SK-N-SH (cell line): ENCODE results near the gene SMARCD1. TPM values are rescaled to one million over a fixed set of nuclear protein-coding genes. Genes with fewer than 3 reads are reported as not detected.
A peak's percentile ranks its signal among the peaks of the same experiment; 100 is the strongest.

Experiments used
- CTCF ChIA-PET: fragments of 300-600, 350-600 bp; formaldehyde crosslinking; extraction: SDS; loops from one replicate; lab custom pipeline; 2021; lab: Yijun Ruan, JAX
- POLR2A ChIA-PET: fragments of 350-600 bp; sonication (Branson Sonifier 250); formaldehyde crosslinking; extraction: SDS; loops from one replicate; lab custom pipeline; 2020; ENCODE audit warnings: antibody characterized with exemption, inconsistent platforms; lab: Yijun Ruan, JAX
- DNase-seq: peaks from one replicate; pipeline ENCODE4 v3.0.0; 2012
- H2AFZ ChIP-seq: fragments of 200-600 bp; sonication (generic); 2 replicates; pipeline ENCODE4 v1.8.1; 2016; ENCODE audit warnings: antibody characterized with exemption, mild to moderate bottlenecking, low read depth
- H3F3A ChIP-seq: fragments of 200-600 bp; sonication (generic); replicated peaks from 2 replicates; pipeline ENCODE3; 2016; ENCODE audit warnings: antibody characterized with exemption, mild to moderate bottlenecking; ENCODE audit not compliant: insufficient read depth
- H3K27ac ChIP-seq, 2 experiments: fragments of 200-500 bp in 1 of 2; fragments of 200-600 bp in 1 of 2; sonication (Bioruptor generic) in 1 of 2; sonication (generic), shearing (Covaris generic) in 1 of 2; 2 replicates each; pipeline versions ENCODE4 v1.5.1 to v1.6.1; 2014 to 2016; ENCODE audit warnings: low read depth in 2 of 2, inconsistent platforms in 1 of 2, low read length in 1 of 2, mild to moderate bottlenecking in 1 of 2, mixed read lengths in 1 of 2
- H3K27me3 ChIP-seq: fragments of 200-600 bp; sonication (generic), shearing (Covaris generic); 2 replicates; pipeline ENCODE4 v1.6.1; 2016; ENCODE audit warnings: mixed run types; ENCODE audit not compliant: insufficient read depth
- H3K36me3 ChIP-seq, 2 experiments: fragments of 200-500 bp in 1 of 2; fragments of 200-600 bp in 1 of 2; sonication (Bioruptor generic) in 1 of 2; sonication (generic) in 1 of 2; replicated peaks in 1 of 2; 2 replicates each; pipeline versions ENCODE3 to v1.5.1; 2014 to 2016; ENCODE audit warnings: low read length in 1 of 2, mild to moderate bottlenecking in 1 of 2; ENCODE audit not compliant: insufficient read depth in 2 of 2, control insufficient read depth in 1 of 2
- H3K4me1 ChIP-seq, 2 experiments: fragments of 200-500 bp in 1 of 2; fragments of 200-600 bp in 1 of 2; sonication (Bioruptor generic) in 1 of 2; sonication (generic), shearing (Covaris generic) in 1 of 2; 2 replicates each; pipeline versions ENCODE4 v1.5.1 to v1.6.1; 2014 to 2016; ENCODE audit warnings: low read depth in 1 of 2, low read length in 1 of 2, mixed run types in 1 of 2; ENCODE audit not compliant: insufficient read depth in 2 of 2, control insufficient read depth in 1 of 2
- H3K4me2 ChIP-seq: fragments of 200-600 bp; sonication (generic), shearing (Covaris generic); 2 replicates; pipeline ENCODE4 v1.6.1; 2017; ENCODE audit warnings: mixed run types
- H3K4me3 ChIP-seq, 2 experiments: fragments of 200-500 bp in 1 of 2; fragments of 200-600 bp in 1 of 2; sonication (Bioruptor generic) in 1 of 2; sonication (generic), shearing (Covaris generic) in 1 of 2; 2 replicates each; pipeline versions ENCODE4 v1.5.1 to v1.8.1; 2014 to 2016; ENCODE audit warnings: low read depth in 2 of 2, inconsistent platforms in 1 of 2, low read length in 1 of 2, mild to moderate bottlenecking in 1 of 2, mixed read lengths in 1 of 2, moderate library complexity in 1 of 2
- H3K79me2 ChIP-seq: fragments of 200-600 bp; sonication (generic); 2 replicates; pipeline ENCODE4 v1.8.1; 2017; ENCODE audit warnings: mild to moderate bottlenecking; ENCODE audit not compliant: insufficient read depth
- H3K9ac ChIP-seq: fragments of 200-600 bp; sonication (generic); 2 replicates; pipeline ENCODE4 v1.6.1; 2017; ENCODE audit warnings: mixed run types
- H3K9me2 ChIP-seq: fragments of 200-600 bp; sonication (generic); 2 replicates; pipeline ENCODE4 v1.6.1; 2017; ENCODE audit warnings: mixed run types
- H3K9me3 ChIP-seq: fragments of 200-600 bp; sonication (generic); 2 replicates; pipeline ENCODE4 v1.6.1; 2017; ENCODE audit warnings: mixed run types, mild to moderate bottlenecking, moderate library complexity
- H4K20me1 ChIP-seq: fragments of 200-600 bp; sonication (generic); 2 replicates; pipeline ENCODE4 v1.6.1; 2017; ENCODE audit warnings: mild to moderate bottlenecking, mixed run types; ENCODE audit not compliant: insufficient read depth
- CHD2 ChIP-seq: fragments of 150-350 bp; IDR thresholded peaks from 2 replicates; pipeline ENCODE4 v1.6.1; 2018; ENCODE audit warnings: low read length; ENCODE audit not compliant: partially characterized antibody
- CTCF ChIP-seq: fragments of 200-600 bp; sonication (generic); IDR thresholded peaks from 2 replicates; pipeline ENCODE4 v1.6.1; 2017; ENCODE audit warnings: antibody characterized with exemption, mild to moderate bottlenecking, moderate library complexity
- EP300 ChIP-seq, 2 experiments: IDR thresholded peaks; 2 replicates each; pipeline versions ENCODE4 v1.4.0 to v1.6.1; 2012; ENCODE audit warnings: borderline replicate concordance in 1 of 2, low read depth in 1 of 2, low read length in 1 of 2
- FOSL2 ChIP-seq: IDR thresholded peaks from 2 replicates; pipeline ENCODE4 v1.4.0; 2012; ENCODE audit warnings: low read depth, mild to moderate bottlenecking, moderate library complexity, borderline replicate concordance
- FOXJ3 ChIP-seq: sonication (generic); formaldehyde crosslinking; IDR thresholded peaks from 2 replicates; pipeline ENCODE4 v1.5.1; 2020; ENCODE audit warnings: mild to moderate bottlenecking, missing genetic modification reagents
- FOXM1 ChIP-seq: IDR thresholded peaks from 2 replicates; pipeline ENCODE4 v1.4.0; 2012; ENCODE audit warnings: low read depth, mild to moderate bottlenecking
- GATA2 ChIP-seq: sonication (generic); formaldehyde crosslinking; IDR thresholded peaks from 2 replicates; pipeline ENCODE4 v1.5.0; 2020; ENCODE audit warnings: mild to moderate bottlenecking, missing genetic modification reagents
- MAX ChIP-seq: IDR thresholded peaks from 2 replicates; pipeline ENCODE4 v1.4.0; 2012; ENCODE audit warnings: low read depth
- NFIC ChIP-seq: IDR thresholded peaks from 2 replicates; pipeline ENCODE4 v1.4.0; 2012; ENCODE audit warnings: borderline replicate concordance
- PBX3 ChIP-seq: IDR thresholded peaks from 2 replicates; pipeline ENCODE4; 2012
- POLR2AphosphoS5 ChIP-seq: IDR thresholded peaks from 2 replicates; pipeline ENCODE4 v1.6.1; 2012; ENCODE audit warnings: low read depth, low read length
- RAD21 ChIP-seq: IDR thresholded peaks from 2 replicates; pipeline ENCODE4 v1.6.1; 2012; ENCODE audit warnings: mild to moderate bottlenecking, low read length
- RXRA ChIP-seq: IDR thresholded peaks from 2 replicates; pipeline ENCODE4 v1.4.0; 2012; ENCODE audit warnings: low read depth, mild to moderate bottlenecking, borderline replicate concordance
- SMC3 ChIP-seq: IDR thresholded peaks from 2 replicates; pipeline ENCODE4 v1.6.1; 2012; ENCODE audit warnings: low read depth, low read length, improper control_type of control experiment
- TCF12 ChIP-seq: IDR thresholded peaks from 2 replicates; pipeline ENCODE4 v1.4.0; 2012
- USF2 ChIP-seq: fragments of 150-350 bp; IDR thresholded peaks from 2 replicates; pipeline ENCODE4 v1.6.1; 2017; ENCODE audit warnings: antibody characterized with exemption, low read length, low read depth, borderline replicate concordance
- WGBS: methylation state at CpG from one replicate; pipeline ENCODE4 v1.1.6; 2017; ENCODE audit warnings: low lambda C conversion rate; 5-methylcytosine and 5-hydroxymethylcytosine counted together
- polyA plus RNA-seq, 3 experiments: library from polyadenylated mRNA; depleted of rRNA; stranded (reverse); fragments of >200 nt; gene quantifications; 2 replicates each; pipeline ENCODE4 v1.2.3, GENCODE V29; 2012

Gene SMARCD1
- polyA plus RNA-seq, 1 of the 3 experiments (the other 2 are of a cell fraction), result 58.5 TPM

GRCh38 chr12:50132505-50133135, 47.5 kb downstream of the SMARCD1 start:
- WGBS, result 71% methylated on average over 2 of the region's 2 CpGs
- TF ChIP-seq NFIC (no peak), PBX3 (no peak), RXRA (no peak), GATA2 (CRISPR knock-in tag) (peak; percentile 27; the same call in 1 of the 2 replicates), USF2 (no peak), FOXM1 (no peak), FOSL2 (0 out of 2 replicates have a peak, but pooled peaks have one; percentile 3), CHD2 (no peak), EP300 (IDR thresholded peaks at IDR 0.05; ENCODE audit: borderline replicate concordance in 1 of 2, low read depth in 1 of 2, low read length in 1 of 2) (no peak), MAX (no peak), FOXJ3 (CRISPR knock-in tag) (no peak), POLR2AphosphoS5 (no peak), TCF12 (no peak), CTCF (peak; percentile 80), RAD21 (peak; percentile 70), SMC3 (peak; percentile 49)
- Histone ChIP-seq H3K27me3 (no peaks in the 10 kb centered on the region), H3K9ac (no peak overlapping the region), H3K79me2 (peaks cover 12% of the 10 kb centered on the region), H3K9me2 (no peaks in the 10 kb centered on the region), H3K27ac (0 out of 4 replicates have a peak overlapping the region, but pooled peaks of 1 of the 2 experiments have one; percentile 19), H4K20me1 (no peaks in the 10 kb centered on the region), H3K9me3 (no peaks in the 10 kb centered on the region), H3K4me2 (no peak overlapping the region), H3F3A (peaks cover 22% of the 10 kb centered on the region), H3K4me1 (peaks cover 3 to 10% of the 10 kb centered on the region in 2 experiments; a peak in 3 of 4 replicates), H3K36me3 (peaks cover 56 to 68% of the 10 kb centered on the region in 2 experiments), H3K4me3 (no peak overlapping the region; a peak in 1 of 4 replicates), H2AFZ (no peak overlapping the region)
- CTCF ChIA-PET, result interaction anchor here (0.6 to 5.5 kb wide), 45 partner anchors 8 to 268 kb away, joined by 3 to 38 read pairs (median 4); partner anchors contain the start of genes COX14, LIMA1 and SMARCD1
- peak; percentile 38 for DNase-seq
- POLR2A ChIA-PET, result interaction anchor here (0.6 to 1.2 kb wide), 2 partner anchors 20 to 1987 kb away, joined by 3 read pairs; partner anchors contain the start of gene COX14
